CD4-positive, alpha-beta T cell (primary cell): Measurements from ENCODE around the gene NYAP2. TPM values are rescaled to one million over a fixed set of nuclear protein-coding genes. Genes with fewer than 3 reads are reported as not detected.

ENCODE experiments used
- ATAC-seq: fragments of 200-7000 bp; cut with Tn5 transposase; one replicate; pipeline ENCODE4 v1.10.0; 2022; ENCODE audit warnings: mild to moderate bottlenecking; ENCODE audit not compliant: poor library complexity
- CTCF ChIA-PET: fragments of 350-600 bp; sonication (Branson Sonifier 250); formaldehyde crosslinking; loops from one replicate; lab custom pipeline; 2021; ENCODE audit warnings: antibody characterized with exemption, inconsistent platforms; lab: Charles Lee
- POLR2A ChIA-PET: fragments of 350-600 bp; sonication (Branson Sonifier 250); formaldehyde crosslinking; loops from one replicate; lab custom pipeline; 2021; ENCODE audit warnings: antibody characterized with exemption, inconsistent platforms; lab: Charles Lee
- DNase-seq, 14 experiments: peaks; one replicate each; pipeline ENCODE4 v3.0.0-alpha.2; 2013 to 2020; ENCODE audit warnings: mixed read lengths in 2 of 14
- H3K27ac ChIP-seq, 2 donors: one replicate each; pipeline versions ENCODE4 v1.5.1 to v1.7.0; 2013; ENCODE audit warnings: low read length in 2 of 2, low read depth in 1 of 2, mild to moderate bottlenecking in 1 of 2
- H3K27me3 ChIP-seq, 2 experiments: 1 replicate in 1 of 2; 2 replicates in 1 of 2; pipeline versions ENCODE4 v1.6.1 to v1.7.0; 2013; ENCODE audit warnings: low read length in 2 of 2, control low read depth in 1 of 2, mild to moderate bottlenecking in 1 of 2, moderate library complexity in 1 of 2; ENCODE audit not compliant: insufficient read depth in 2 of 2, control insufficient read depth in 1 of 2
- H3K36me3 ChIP-seq: one replicate; pipeline ENCODE4 v1.6.1; 2013; ENCODE audit warnings: low read length, control low read depth; ENCODE audit not compliant: insufficient read depth
- H3K4me1 ChIP-seq: one replicate; pipeline ENCODE4 v1.6.1; 2013; ENCODE audit warnings: low read length, control low read depth; ENCODE audit not compliant: insufficient read depth
- H3K4me3 ChIP-seq: one replicate; pipeline ENCODE4 v1.5.1; 2013; ENCODE audit warnings: mild to moderate bottlenecking, low read length, moderate library complexity
- H3K9me3 ChIP-seq, 2 experiments: 1 replicate in 1 of 2; 2 replicates in 1 of 2; pipeline versions ENCODE4 v1.6.1 to v1.7.0; 2013; ENCODE audit warnings: low read length in 2 of 2, mild to moderate bottlenecking in 2 of 2, control low read depth in 1 of 2, moderate library complexity in 1 of 2; ENCODE audit not compliant: control insufficient read depth in 1 of 2, insufficient read depth in 1 of 2
- H3K27ac Mint-ChIP-seq: one replicate; pipeline ENCODE4 v1.8.0; 2020; ENCODE audit warnings: mixed read lengths
- H3K27me3 Mint-ChIP-seq: one replicate; pipeline ENCODE4 v1.8.0; 2021; ENCODE audit warnings: mixed read lengths
- H3K36me3 Mint-ChIP-seq: one replicate; pipeline ENCODE4 v1.8.0; 2021; ENCODE audit warnings: low read depth, mixed read lengths
- H3K4me1 Mint-ChIP-seq: one replicate; pipeline ENCODE4 v1.8.0; 2021; ENCODE audit warnings: low read depth, mixed read lengths
- H3K4me3 Mint-ChIP-seq: one replicate; pipeline ENCODE4 v1.8.0; 2020; ENCODE audit warnings: mild to moderate bottlenecking, mixed read lengths
- H3K9me3 Mint-ChIP-seq: one replicate; pipeline ENCODE4 v1.8.0; 2020; ENCODE audit warnings: mixed read lengths
- intact Hi-C, 2 experiments: fragments of 100-400 bp; cut with DNase I in 1 of 2; cut with micrococcal nuclease in 1 of 2; formaldehyde crosslinking; loops; one replicate each; pipeline versions ENCODE4 v1.15.1 to v1.9.0; 2023 to 2025; cut with DNase I, micrococcal nuclease
- polyA plus RNA-seq, 2 donors: library from polyadenylated mRNA; unstranded; fragments of 120-200 nt; gene quantifications; one replicate each; pipeline ENCODE4 v1.2.1, GENCODE V29; 2013
- total RNA-seq, 174 experiments: library from RNA in 2 of 174; stranded (reverse) in 2 of 174; gene quantifications; one replicate each; pipeline ENCODE4 v1.2.3 and lab custom pipeline; 2021 to 2026
- TF ChIP-seq, protein P1 (sequence below): fragments of 200-600 bp; IDR thresholded peaks from one replicate; pipeline ENCODE4 v1.8.0; 2022; ENCODE audit warnings: antibody characterized with exemption, mild to moderate bottlenecking

The NYAP2 gene
- total RNA-seq (not detected), total RNA-seq (lab: John Stamatoyannopoulos, UW) (0 to 0.97 (median 0.07) reads per million in 172 experiments)
- 0.05 TPM for polyA plus RNA-seq (2013, experiment 1 of 2)
- 0.01 TPM for polyA plus RNA-seq (2013, experiment 2 of 2)

GRCh38 chr2:225399504-225399903 lies at the start of gene NYAP2:
Gene NYAP2, plus strand, starts transcription at chr2:225399710. Its CDS starts 9,171 bp downstream, at chr2:225408881.
- ChIA-PET CTCF (no interaction called here), POLR2A (no interaction called here)
- Histone ChIP-seq H3K36me3 (no peaks in the 10 kb centered on the region), H3K4me1 (no peaks in the 10 kb centered on the region), H3K27ac (no peak within 1 kb of the TSS), H3K9me3 (no peaks in the 10 kb centered on the region), H3K27me3 (peaks cover 3 to 12% of the 10 kb centered on the region in 2 experiments), H3K4me3 (no peak within 1 kb of the TSS)
- intact Hi-C loops = no loop called here
- Mint-ChIP-seq H3K4me1 (no peaks in the 10 kb centered on the region), H3K27me3 (peaks cover 60% of the 10 kb centered on the region), H3K9me3 (no peaks in the 10 kb centered on the region), H3K36me3 (no peaks in the 10 kb centered on the region), H3K4me3 (no peak within 1 kb of the TSS), H3K27ac (no peak within 1 kb of the TSS)
- no peak for ATAC-seq
- TF ChIP-seq, protein P1, sequence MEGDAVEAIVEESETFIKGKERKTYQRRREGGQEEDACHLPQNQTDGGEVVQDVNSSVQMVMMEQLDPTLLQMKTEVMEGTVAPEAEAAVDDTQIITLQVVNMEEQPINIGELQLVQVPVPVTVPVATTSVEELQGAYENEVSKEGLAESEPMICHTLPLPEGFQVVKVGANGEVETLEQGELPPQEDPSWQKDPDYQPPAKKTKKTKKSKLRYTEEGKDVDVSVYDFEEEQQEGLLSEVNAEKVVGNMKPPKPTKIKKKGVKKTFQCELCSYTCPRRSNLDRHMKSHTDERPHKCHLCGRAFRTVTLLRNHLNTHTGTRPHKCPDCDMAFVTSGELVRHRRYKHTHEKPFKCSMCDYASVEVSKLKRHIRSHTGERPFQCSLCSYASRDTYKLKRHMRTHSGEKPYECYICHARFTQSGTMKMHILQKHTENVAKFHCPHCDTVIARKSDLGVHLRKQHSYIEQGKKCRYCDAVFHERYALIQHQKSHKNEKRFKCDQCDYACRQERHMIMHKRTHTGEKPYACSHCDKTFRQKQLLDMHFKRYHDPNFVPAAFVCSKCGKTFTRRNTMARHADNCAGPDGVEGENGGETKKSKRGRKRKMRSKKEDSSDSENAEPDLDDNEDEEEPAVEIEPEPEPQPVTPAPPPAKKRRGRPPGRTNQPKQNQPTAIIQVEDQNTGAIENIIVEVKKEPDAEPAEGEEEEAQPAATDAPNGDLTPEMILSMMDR = no peak
- no peak for DNase-seq

DNA sequence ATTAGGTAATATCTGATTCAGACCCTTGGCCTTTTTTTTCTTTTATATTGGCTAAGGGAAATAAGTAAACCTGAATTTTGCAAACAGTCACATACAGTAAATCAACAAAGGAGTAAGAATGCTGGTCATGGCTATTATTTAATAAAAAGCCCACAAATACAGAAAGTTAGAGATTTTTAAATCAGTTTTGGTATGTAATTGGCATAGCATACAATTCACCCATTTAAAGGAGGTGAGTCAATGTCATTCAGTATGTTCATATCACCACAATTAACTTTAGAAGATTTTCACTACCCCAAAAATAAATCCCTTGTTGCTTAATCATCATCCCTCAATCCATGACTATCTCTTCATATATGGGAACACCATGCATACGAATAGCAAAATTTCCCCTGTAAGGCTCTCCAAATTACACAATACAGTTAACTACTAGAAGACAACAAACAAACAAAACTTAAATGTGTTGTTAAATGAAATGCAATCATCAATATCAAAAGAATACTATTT lies 45.9 kb upstream of the NYAP2 start:
- Histone ChIP-seq H3K36me3 (no peaks in the 10 kb centered on the region), H3K27me3 (peaks cover 0 to 3% of the 10 kb centered on the region in 2 experiments), H3K9me3 (no peaks in the 10 kb centered on the region), H3K27ac (no peak overlapping the region), H3K4me3 (no peak overlapping the region), H3K4me1 (no peaks in the 10 kb centered on the region)
- Mint-ChIP-seq H3K9me3 (no peaks in the 10 kb centered on the region), H3K27ac (no peak overlapping the region), H3K36me3 (no peaks in the 10 kb centered on the region), H3K27me3 (peaks cover 38% of the 10 kb centered on the region), H3K4me3 (no peak overlapping the region), H3K4me1 (no peaks in the 10 kb centered on the region)
- ChIA-PET POLR2A (no interaction called here), CTCF (no interaction called here)
- no peak for ATAC-seq
- no peak for DNase-seq
- intact Hi-C loops = no loop called here
- TF ChIP-seq, protein P1 = no peak

GRCh38 chr2:225354281-225354774 lies 45.2 kb upstream of the NYAP2 start:
- no peak overlapping the region for H3K27ac ChIP-seq
- intact Hi-C loops = no loop called here
- no peaks in the 10 kb centered on the region for H3K36me3 ChIP-seq
- no peaks in the 10 kb centered on the region for H3K4me1 ChIP-seq
- Mint-ChIP-seq H3K4me1 (no peaks in the 10 kb centered on the region), H3K36me3 (no peaks in the 10 kb centered on the region), H3K27me3 (peaks cover 38% of the 10 kb centered on the region), H3K4me3 (no peak overlapping the region), H3K9me3 (no peaks in the 10 kb centered on the region), H3K27ac (no peak overlapping the region)
- no peaks in the 10 kb centered on the region for H3K9me3 ChIP-seq
- H3K4me3 ChIP-seq = no peak overlapping the region
- POLR2A ChIA-PET = no interaction called here
- CTCF ChIA-PET = no interaction called here
- DNase-seq = no peak
- TF ChIP-seq, protein P1 = no peak
- peaks cover 0 to 3% of the 10 kb centered on the region in 2 experiments for H3K27me3 ChIP-seq
- ATAC-seq = no peak
